ENCODE measurements around the gene NOL3. TPM values are rescaled to one million over a fixed set of nuclear protein-coding genes. Genes with fewer than 3 reads are reported as not detected.
A peak's percentile ranks its signal among the peaks of the same experiment; 100 is the strongest.

The NOL3 gene
- total and polyA plus RNA-seq, 9 of the 15 experiments (the other 6 are each of a cell fraction or from before 2014, with no cell fraction given), result 0.45 to 14.0 (median 5.4) TPM

- no peak for TF ChIP-seq CAMTA2 (CRISPR knock-in tag; conservative IDR thresholded peaks at IDR 0.05)
- TF ChIP-seq FOXA3 (CRISPR knock-in tag; conservative IDR thresholded peaks at IDR 0.05 in 1 of 2, IDR thresholded peaks at IDR 0.05 in 1 of 2), result peak; percentile 27 to 88; a peak in 2 of 4 replicates
- no peak for TF ChIP-seq PRMT5 (CRISPR knock-in tag; IDR thresholded peaks at IDR 0.05)
- no peak for TF ChIP-seq MBD1 (CRISPR knock-in tag; IDR thresholded peaks at IDR 0.05)
- no peak for TF ChIP-seq ZNF75A (CRISPR knock-in tag; IDR thresholded peaks at IDR 0.05)
- peak; percentile 83 for TF ChIP-seq ARID1B (IDR thresholded peaks at IDR 0.05)
- TF ChIP-seq ZNF444 (CRISPR knock-in tag; IDR thresholded peaks at IDR 0.05), result no peak
- TF ChIP-seq KAT2B (IDR thresholded peaks at IDR 0.05; ENCODE audit: low read depth, low read length), result no peak
- TF ChIP-seq RBM17 (IDR thresholded peaks at IDR 0.05; ENCODE audit: borderline replicate concordance, low read depth, low read length), result no peak
- TF ChIP-seq, protein P1, sequence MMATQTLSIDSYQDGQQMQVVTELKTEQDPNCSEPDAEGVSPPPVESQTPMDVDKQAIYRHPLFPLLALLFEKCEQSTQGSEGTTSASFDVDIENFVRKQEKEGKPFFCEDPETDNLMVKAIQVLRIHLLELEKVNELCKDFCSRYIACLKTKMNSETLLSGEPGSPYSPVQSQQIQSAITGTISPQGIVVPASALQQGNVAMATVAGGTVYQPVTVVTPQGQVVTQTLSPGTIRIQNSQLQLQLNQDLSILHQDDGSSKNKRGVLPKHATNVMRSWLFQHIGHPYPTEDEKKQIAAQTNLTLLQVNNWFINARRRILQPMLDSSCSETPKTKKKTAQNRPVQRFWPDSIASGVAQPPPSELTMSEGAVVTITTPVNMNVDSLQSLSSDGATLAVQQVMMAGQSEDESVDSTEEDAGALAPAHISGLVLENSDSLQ (IDR thresholded peaks at IDR 0.05), result no peak
- TF ChIP-seq, protein P2, sequence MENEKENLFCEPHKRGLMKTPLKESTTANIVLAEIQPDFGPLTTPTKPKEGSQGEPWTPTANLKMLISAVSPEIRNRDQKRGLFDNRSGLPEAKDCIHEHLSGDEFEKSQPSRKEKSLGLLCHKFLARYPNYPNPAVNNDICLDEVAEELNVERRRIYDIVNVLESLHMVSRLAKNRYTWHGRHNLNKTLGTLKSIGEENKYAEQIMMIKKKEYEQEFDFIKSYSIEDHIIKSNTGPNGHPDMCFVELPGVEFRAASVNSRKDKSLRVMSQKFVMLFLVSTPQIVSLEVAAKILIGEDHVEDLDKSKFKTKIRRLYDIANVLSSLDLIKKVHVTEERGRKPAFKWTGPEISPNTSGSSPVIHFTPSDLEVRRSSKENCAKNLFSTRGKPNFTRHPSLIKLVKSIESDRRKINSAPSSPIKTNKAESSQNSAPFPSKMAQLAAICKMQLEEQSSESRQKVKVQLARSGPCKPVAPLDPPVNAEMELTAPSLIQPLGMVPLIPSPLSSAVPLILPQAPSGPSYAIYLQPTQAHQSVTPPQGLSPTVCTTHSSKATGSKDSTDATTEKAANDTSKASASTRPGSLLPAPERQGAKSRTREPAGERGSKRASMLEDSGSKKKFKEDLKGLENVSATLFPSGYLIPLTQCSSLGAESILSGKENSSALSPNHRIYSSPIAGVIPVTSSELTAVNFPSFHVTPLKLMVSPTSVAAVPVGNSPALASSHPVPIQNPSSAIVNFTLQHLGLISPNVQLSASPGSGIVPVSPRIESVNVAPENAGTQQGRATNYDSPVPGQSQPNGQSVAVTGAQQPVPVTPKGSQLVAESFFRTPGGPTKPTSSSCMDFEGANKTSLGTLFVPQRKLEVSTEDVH (IDR thresholded peaks at IDR 0.05; ENCODE audit: low read depth, partially characterized antibody), result no peak
- TF ChIP-seq U2AF2 (optimal IDR thresholded peaks at IDR 0.05; ENCODE audit: low read depth, low read length), result no peak
- TF ChIP-seq KLF6 (CRISPR knock-in tag; IDR thresholded peaks at IDR 0.05; ENCODE audit: borderline replicate concordance), result no peak
These were observed 20.4 kb downstream of the NOL3 start (continued) for GRCh38 chr16:67190448-67191399.
